GM12878 (cell line): ENCODE measurements around the gene PLEKHM3.

Experiments used
- CTCF ChIP-seq, 3 experiments: IDR thresholded peaks in 2 of 3; conservative IDR thresholded peaks in 1 of 3; 2 replicates each; pipeline ENCODE4 v1.5.1; 2011; ENCODE audit warnings: low read depth in 3 of 3, low read length in 3 of 3, mild to moderate bottlenecking in 3 of 3, control low read depth in 2 of 3, moderate library complexity in 2 of 3, inconsistent platforms in 1 of 3, mixed read lengths in 1 of 3; ENCODE audit not compliant: control insufficient read depth in 2 of 3, insufficient read depth in 1 of 3; ENCODE audit errors: extremely low read depth in 1 of 3
- EGR1 ChIP-seq, 2 experiments: IDR thresholded peaks; 1 replicate in 1 of 2; 2 replicates in 1 of 2; pipeline ENCODE4 v1.6.1; 2011 to 2012; ENCODE audit warnings: low read depth in 2 of 2, low read length in 2 of 2, borderline replicate concordance in 1 of 2, mild to moderate bottlenecking in 1 of 2, moderate library complexity in 1 of 2
- MEF2A ChIP-seq: IDR thresholded peaks from 2 replicates; pipeline ENCODE4 v1.6.1; 2011; ENCODE audit warnings: low read depth, mild to moderate bottlenecking, low read length, moderate library complexity; ENCODE audit not compliant: insufficient read depth
- NFIC ChIP-seq: IDR thresholded peaks from 2 replicates; pipeline ENCODE4 v1.6.1; 2012; ENCODE audit warnings: low read depth, mild to moderate bottlenecking, inconsistent platforms, low read length, moderate library complexity
- NR2C1 ChIP-seq: fragments of 450-650 bp; IDR thresholded peaks from 2 replicates; pipeline ENCODE4 v1.6.1; 2017; ENCODE audit warnings: antibody characterized with exemption, mild to moderate bottlenecking, moderate library complexity
- SIN3A ChIP-seq: IDR thresholded peaks from 2 replicates; pipeline ENCODE4 v1.6.1; 2012; ENCODE audit warnings: low read depth, low read length, improper control_type of control experiment
- ZBTB33 ChIP-seq: fragments of 450-650 bp; IDR thresholded peaks from 2 replicates; pipeline ENCODE4 v1.6.1; 2017; ENCODE audit warnings: mild to moderate bottlenecking

- TF ChIP-seq NFIC (no peak), ZBTB33 (no peak), NR2C1 (no peak), SIN3A (no peak), EGR1 (IDR thresholded peaks at IDR 0.05; ENCODE audit: borderline replicate concordance in 1 of 2, low read depth in 2 of 2, low read length in 2 of 2) (no peak), MEF2A (no peak), CTCF (IDR thresholded peaks at IDR 0.05 in 2 of 3, conservative IDR thresholded peaks at IDR 0.05 in 1 of 3; ENCODE audit: control insufficient read depth in 2 of 3, extremely low read depth in 1 of 3, insufficient read depth in 1 of 3, low read depth in 3 of 3, low read length in 3 of 3) (peak; percentile 80 to 93 (median 93))
Measured at GRCh38 chr2:208040199-208041171, 15.2 kb upstream of the PLEKHM3 start.
